Lung (tissue), 12 donors: ENCODE results near the gene MYRFL. TPM values are rescaled to one million over a fixed set of nuclear protein-coding genes. Genes with fewer than 3 reads are reported as not detected.

Experiments used
- ATAC-seq: fragments of 200-7000 bp; cut with Tn5 transposase; one replicate; pipeline ENCODE4 v1.9.1; 2020; ENCODE audit warnings: moderate number of reproducible peaks; ENCODE audit not compliant: insufficient read depth, low FRiP score
- DNase-seq, 3 donors: peaks; one replicate each; pipeline ENCODE4 v3.0.0-alpha.2; 2013 to 2017
- H3K27ac ChIP-seq, 2 donors: one replicate each; pipeline ENCODE4 v1.5.1; 2013; ENCODE audit warnings: mild to moderate bottlenecking in 2 of 2, moderate library complexity in 2 of 2, control low read depth in 1 of 2, inconsistent platforms in 1 of 2, low read depth in 1 of 2, low read length in 1 of 2
- H3K27me3 ChIP-seq, 3 donors: one replicate each; pipeline ENCODE4 v1.5.1; 2013; ENCODE audit warnings: low read length in 2 of 3; ENCODE audit not compliant: control insufficient read depth in 3 of 3, insufficient read depth in 3 of 3
- H3K36me3 ChIP-seq, 4 donors: one replicate each; pipeline ENCODE4 v1.5.1; 2013; ENCODE audit warnings: low read length in 4 of 4, mild to moderate bottlenecking in 1 of 4, moderate library complexity in 1 of 4; ENCODE audit not compliant: control insufficient read depth in 4 of 4, insufficient read depth in 4 of 4
- H3K4me1 ChIP-seq, 5 donors: one replicate each; pipeline ENCODE4 v1.5.1; 2013; ENCODE audit warnings: low read length in 5 of 5, mild to moderate bottlenecking in 2 of 5, moderate library complexity in 1 of 5; ENCODE audit not compliant: control insufficient read depth in 5 of 5, insufficient read depth in 5 of 5
- H3K4me3 ChIP-seq: one replicate; pipeline ENCODE4 v1.5.1; 2013; ENCODE audit warnings: mild to moderate bottlenecking, control low read depth, moderate library complexity
- H3K9ac ChIP-seq, 2 donors: one replicate each; pipeline ENCODE4 v1.5.1; 2013; ENCODE audit warnings: low read length in 2 of 2, control low read depth in 1 of 2; ENCODE audit not compliant: insufficient read depth in 1 of 2
- H3K9me3 ChIP-seq, 4 donors: one replicate each; pipeline ENCODE4 v1.5.1; 2013; ENCODE audit warnings: low read length in 3 of 4, mild to moderate bottlenecking in 1 of 4, moderate library complexity in 1 of 4; ENCODE audit not compliant: control insufficient read depth in 4 of 4, insufficient read depth in 3 of 4
- CTCF ChIP-seq: IDR thresholded peaks from 2 replicates; pipeline ENCODE4 v1.5.1; 2012; ENCODE audit warnings: mild to moderate bottlenecking; ENCODE audit errors: control extremely low read depth, extremely low read depth
- WGBS, 2 donors: extraction: QIAGEN DNeasy Blood & Tissue Kit; methylation state at CpG; one replicate each; pipeline ENCODE4 v1.1.7; 2013; 5-methylcytosine and 5-hydroxymethylcytosine counted together
- polyA plus RNA-seq, 2 donors: library from polyadenylated mRNA; stranded (reverse); fragments of 200-250 nt; gene quantifications; one replicate each; pipeline ENCODE4 v1.2.1, GENCODE V29; 2013
- total RNA-seq, 2 donors: library from RNA; depleted of rRNA in 1 of 2; stranded (reverse); fragments of >200 nt in 1 of 2; gene quantifications; one replicate each; pipeline ENCODE4 v1.2.1, GENCODE V29; 2014 to 2021
- donor health status: control.
- donor health status: control.
- donor health status: Bipolar disorder and iron deficiency.
- donor health status: healthy.
- donor health status: DM: yes; HTN: yes; CAD: no.

Gene MYRFL
- total and polyA plus RNA-seq, 4 donors: 0.03 to 1.9 (median 0.15) TPM

- H3K4me1 ChIP-seq: peaks cover 0 to 20% (median 1%) of the 10 kb centered on the region in 5 donors
- ATAC-seq (no peak), DNase-seq (no peak)
- 95 to 98% methylated on average over 1 of the region's 1 CpG for WGBS, 2 donors
- TF ChIP-seq CTCF: no peak
- H3K9me3 ChIP-seq: no peaks in the 10 kb centered on the region
- no peaks in the 10 kb centered on the region for H3K36me3 ChIP-seq
- no peak overlapping the region for H3K27ac ChIP-seq
- H3K4me3 ChIP-seq: no peak overlapping the region
- no peak overlapping the region for H3K9ac ChIP-seq
- H3K27me3 ChIP-seq: no peaks in the 10 kb centered on the region
Measured at GRCh38 chr12:69874606-69875005, 49.6 kb downstream of the MYRFL start.

GRCh38 chr12:69875416-69875935 lies 50.4 kb downstream of the MYRFL start:
- H3K9me3 ChIP-seq: no peaks in the 10 kb centered on the region
- DNase-seq (peak; percentile 49 to 75 (median 70)), ATAC-seq (no peak)
- no peak overlapping the region for H3K27ac ChIP-seq
- no peaks in the 10 kb centered on the region for H3K27me3 ChIP-seq
- peaks cover 0 to 22% (median 1%) of the 10 kb centered on the region in 5 donors for H3K4me1 ChIP-seq
- TF ChIP-seq CTCF: no peak
- WGBS, 2 donors: 83 to 92% methylated on average over 11 of the region's 11 CpGs
- H3K36me3 ChIP-seq: no peaks in the 10 kb centered on the region
- peak overlapping the region in 1 of 2 donors; percentile 50 for H3K9ac ChIP-seq
- H3K4me3 ChIP-seq: no peak overlapping the region

GRCh38 chr12:69879007-69879960 lies 54.3 kb downstream of the MYRFL start:
- no peaks in the 10 kb centered on the region for H3K9me3 ChIP-seq
- H3K36me3 ChIP-seq: no peaks in the 10 kb centered on the region
- peak; percentile 75 for TF ChIP-seq CTCF
- H3K27me3 ChIP-seq: no peaks in the 10 kb centered on the region
- ATAC-seq: peak; percentile 89
- H3K9ac ChIP-seq: peak overlapping the region in 1 of 2 donors; percentile 26
- H3K27ac ChIP-seq: no peak overlapping the region
- peaks cover 0 to 17% (median 1%) of the 10 kb centered on the region in 5 donors for H3K4me1 ChIP-seq
- H3K4me3 ChIP-seq: no peak overlapping the region
- DNase-seq: peak; percentile 84 to 92 (median 91)
- 31 to 32% methylated on average over 23 of the region's 23 CpGs for WGBS, 2 donors
